HG03442 (cell line): ENCODE measurements around the gene SNTB2.

Source experiments
- ATAC-seq: cut with Tn5 transposase; IDR thresholded peaks from one replicate; pipeline ENCODE4 v1.9.1; 2021; ENCODE audit warnings: mild to moderate bottlenecking, moderate library complexity; ENCODE audit not compliant: unreplicated experiment

The SNTB2 gene

GRCh38 chr16:69338557-69339288, 151.8 kb downstream of the SNTB2 start:
- no peak for ATAC-seq

DNA sequence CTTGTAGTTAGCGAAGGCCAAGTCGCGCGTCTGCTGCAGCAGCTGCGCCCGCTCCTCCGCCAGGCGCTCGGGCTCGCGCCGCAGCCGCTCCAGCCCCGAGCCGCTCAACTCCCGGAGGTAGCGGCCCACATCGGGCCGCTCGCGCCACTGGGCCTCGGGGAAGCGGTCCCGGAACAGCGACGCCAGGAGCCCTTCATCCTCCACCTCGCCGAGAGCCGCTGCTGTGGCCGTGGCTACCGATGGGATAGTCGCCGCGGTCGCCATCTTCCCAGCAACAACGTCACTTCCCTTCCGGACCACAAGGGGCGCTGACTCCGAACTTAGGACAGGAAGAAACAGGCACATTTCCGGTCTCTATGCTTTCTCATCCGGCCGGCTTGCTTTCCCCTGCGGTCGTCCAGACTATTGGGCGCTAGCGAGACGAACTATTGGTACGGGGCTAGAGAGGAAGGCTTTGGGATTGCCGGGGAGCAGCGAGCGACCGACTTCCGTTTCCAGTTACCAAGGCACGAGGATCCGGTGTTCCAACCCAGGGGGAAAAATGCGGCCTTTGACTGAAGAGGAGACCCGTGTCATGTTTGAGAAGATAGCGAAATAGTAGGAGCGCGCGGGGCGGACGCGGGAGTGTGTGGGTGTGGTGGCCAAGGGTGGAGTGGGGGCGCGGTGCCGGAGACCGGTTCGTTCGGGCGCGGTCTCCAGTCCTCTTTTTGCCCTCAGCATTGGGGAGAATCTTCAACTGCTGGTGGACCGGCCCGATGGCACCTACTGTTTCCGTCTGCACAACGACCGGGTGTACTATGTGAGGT, 152.5 kb downstream of the SNTB2 start, which contains the start of the genes COG8 and NIP7:
COG8 (minus strand) TSS at position 276 of the 806 bp plus-strand sequence; CDS start at position 264, 12 bp downstream.
NIP7 (plus strand) TSS at position 484 of the 806 bp plus-strand sequence; CDS start at position 542, 58 bp downstream.
- peak; percentile 86 for ATAC-seq

DNA sequence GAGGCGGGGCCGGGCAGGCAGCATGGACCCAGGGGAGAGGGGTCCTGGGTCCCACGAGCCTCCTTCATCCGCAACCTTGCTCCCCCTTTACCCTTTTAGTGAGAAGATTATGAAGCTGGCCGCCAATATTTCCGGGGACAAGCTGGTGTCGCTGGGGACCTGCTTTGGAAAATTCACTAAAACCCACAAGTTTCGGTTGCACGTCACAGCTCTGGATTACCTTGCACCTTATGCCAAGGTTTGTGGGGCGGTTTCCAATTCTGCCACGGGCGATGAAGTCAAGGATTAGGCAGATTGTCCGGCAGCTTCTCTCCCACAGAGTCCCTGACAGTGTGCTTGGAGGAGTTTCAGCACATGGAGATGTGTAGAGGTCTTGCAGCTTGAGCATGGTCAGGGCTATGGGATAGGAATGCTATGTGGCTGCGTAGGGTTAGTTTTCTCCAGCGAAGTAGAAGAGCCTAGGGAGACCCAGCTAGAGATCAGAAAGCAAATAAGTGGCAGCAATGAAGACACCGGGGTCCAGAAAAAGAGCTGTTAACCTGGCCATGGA, 153.2 kb downstream of the SNTB2 start:
- no peak for ATAC-seq

DNA sequence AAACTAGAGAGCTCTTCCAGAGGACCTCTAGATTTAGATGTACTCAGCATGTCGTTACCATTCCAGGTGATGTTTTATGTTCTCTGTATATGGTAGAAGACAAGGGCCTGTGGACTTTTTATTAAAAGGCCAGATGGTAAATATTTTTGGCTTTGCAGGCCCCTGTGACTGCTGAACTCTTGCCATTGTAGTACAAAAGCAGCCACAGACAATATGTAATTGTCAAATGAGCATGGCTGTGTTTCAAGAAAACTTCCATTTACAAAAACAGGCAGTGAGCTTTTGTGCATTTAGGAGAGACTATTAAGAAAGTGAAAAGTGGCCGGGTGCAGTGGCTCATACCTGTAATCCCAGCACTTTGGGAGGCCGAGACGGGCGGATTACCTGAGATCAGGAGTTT, 157.2 kb downstream of the SNTB2 start:
- no peak for ATAC-seq

DNA sequence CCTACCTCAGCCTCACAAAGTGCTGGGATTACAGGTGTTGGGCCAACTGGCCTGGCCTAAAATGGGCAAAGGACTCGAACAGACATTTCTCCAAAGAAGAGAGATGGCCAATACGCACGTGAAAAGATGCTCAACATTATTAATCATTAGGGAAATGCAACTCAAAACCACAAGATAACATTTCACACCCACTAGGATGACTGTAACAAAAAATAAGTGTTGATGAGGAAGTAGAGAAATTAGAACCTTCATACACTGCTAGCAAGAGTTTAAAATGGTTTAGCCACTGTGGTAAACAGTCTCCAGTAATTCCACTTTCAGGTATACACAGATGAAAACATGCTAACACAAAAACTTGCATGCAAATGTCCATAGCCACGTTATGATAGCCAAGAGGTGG, 159.0 kb downstream of the SNTB2 start:
- no peak for ATAC-seq

DNA sequence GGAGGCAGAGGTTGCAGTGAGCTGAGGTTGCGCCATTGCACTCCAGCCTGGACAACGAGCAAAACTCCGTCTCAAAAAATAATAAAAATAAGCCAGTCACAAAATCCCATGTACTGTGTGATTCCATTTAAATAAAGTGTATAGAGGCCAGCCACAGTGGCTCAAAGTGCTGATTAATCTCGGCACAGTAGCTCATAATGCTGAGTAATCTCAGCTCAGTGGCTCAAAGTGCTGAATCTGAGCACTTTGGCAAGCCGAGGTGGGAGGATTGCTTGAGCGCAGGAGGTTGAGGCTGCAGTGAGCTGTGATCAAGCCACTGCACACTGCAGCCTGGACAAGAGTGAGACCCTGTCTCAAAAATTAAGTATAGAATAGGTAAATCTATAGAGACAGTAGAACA, 159.7 kb downstream of the SNTB2 start:
- ATAC-seq = no peak

DNA sequence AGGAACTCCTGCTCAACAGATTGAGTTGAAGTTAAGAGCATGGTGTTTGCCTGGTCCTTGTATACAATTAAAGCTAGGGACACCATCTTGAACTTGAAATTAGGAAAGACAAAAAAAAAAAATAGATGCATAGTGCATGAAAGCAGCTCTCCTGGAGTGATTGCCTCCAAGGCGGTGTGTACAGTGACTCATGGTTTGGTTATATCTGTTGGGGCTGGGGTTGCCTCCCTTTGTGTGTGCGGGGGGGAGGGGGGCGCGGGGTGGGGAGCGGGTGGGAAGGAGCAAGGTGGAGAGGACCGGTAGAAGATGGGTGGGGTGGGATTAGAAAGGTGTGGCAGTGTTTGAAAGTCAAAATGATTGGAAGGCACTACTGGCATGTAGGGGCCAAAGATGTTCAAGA, 161.3 kb downstream of the SNTB2 start:
- ATAC-seq = no peak

DNA sequence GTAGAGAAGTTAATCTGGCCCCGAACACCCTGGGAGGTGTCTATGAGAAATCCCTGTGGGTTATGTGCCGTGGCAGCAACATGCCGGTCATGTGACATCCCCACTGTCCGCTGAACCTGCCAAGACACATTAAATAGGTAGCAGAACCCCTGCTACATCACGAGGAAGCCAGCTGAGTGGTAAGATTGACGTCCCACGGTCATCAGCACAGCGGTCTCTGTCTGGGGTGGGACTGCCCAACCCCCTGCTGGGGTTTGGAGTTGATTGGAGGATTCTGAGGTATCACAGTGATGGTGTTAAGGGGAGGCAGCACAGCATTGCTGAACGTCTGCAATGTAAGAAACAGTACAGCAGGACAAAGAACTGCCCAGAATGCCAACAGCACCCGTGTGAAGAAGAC, 162.6 kb downstream of the SNTB2 start:
- ATAC-seq = no peak

DNA sequence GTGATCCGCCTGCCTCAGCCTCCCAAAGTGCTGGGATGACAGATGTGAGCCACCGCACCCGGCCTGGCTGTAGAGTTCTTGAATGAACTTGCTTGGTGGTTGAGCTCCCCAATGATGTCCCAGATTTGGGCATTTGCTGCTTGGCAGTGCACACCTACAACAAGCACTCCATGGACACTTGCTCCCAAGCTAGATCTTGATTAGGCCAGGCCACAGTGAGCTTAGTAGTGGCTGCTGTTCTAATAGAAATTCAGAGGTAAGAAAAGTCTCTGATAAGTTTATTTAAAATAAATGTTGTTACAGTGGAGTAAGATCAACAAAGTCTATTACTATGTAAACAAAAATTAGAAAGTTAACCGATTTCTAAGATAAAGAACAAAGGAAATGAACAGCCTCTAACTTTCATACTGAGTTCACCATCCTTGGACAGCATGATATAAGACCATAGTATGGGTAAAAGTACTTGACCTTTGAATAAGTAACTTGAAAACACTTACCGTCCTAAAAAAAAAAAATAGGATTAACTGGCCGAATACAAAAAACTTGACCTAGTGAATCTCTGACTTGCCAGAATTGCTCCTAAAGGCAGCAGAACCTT, 163.7 kb downstream of the SNTB2 start:
- ATAC-seq = no peak

DNA sequence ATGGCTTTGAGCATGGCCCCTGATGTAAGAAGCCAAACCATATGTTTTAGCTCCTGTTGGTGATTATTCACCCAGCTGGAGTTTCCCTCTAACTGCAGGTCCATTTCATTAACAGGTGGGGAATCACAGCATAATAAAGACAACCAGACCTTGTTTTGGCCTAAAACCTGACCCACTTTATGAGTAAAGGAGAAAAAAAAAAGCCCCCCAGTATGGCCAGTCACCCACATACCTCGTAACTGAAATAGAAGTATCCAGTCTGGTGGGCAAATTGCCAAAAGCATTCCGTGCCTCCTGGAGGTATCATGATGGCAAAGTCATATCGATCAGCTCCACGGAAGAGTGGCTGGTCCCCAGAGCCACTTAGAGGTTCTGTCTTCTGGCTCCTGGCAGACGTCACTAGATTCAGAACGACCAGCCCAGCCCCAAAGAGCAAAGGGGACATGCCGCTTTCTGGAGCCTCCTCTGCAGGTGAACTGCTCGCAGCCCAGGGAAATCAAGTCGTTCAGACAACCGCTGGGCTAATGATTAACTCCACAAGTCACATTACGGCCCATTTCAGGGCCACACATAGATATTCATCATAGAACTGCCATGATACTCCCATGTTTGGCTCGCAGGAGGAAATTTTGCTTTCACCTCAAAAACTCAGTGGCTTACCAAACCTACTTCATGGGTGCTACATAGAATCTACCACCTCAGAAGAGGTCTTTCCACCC, 164.5 kb downstream of the SNTB2 start, which contains the start of gene TMED6:
TMED6 (minus strand) TSS at position 478 of the 719 bp plus-strand sequence; CDS start at position 445, 33 bp downstream.
- ATAC-seq = no peak
